HL-60 (cell line): ENCODE results near the gene TRAF5.

Experiments
- DNase-seq, 2 experiments: peaks; one replicate each; pipeline ENCODE4 v3.0.0-alpha.2; 2010 to 2020; ENCODE audit warnings: low read depth in 1 of 2, low spot score in 1 of 2
- H3K27ac ChIP-seq: fragments of 250-450 bp; sonication (Bioruptor Pico); replicated peaks from 2 replicates; pipeline ENCODE4 v1.5.1; 2020; ENCODE audit warnings: mild to moderate bottlenecking, moderate library complexity
- H3K27me3 ChIP-seq: fragments of 250-450 bp; sonication (Bioruptor Pico); 2 replicates; pipeline ENCODE4 v1.5.1; 2021; ENCODE audit warnings: mild to moderate bottlenecking, moderate library complexity; ENCODE audit not compliant: insufficient read depth, poor library complexity, severe bottlenecking
- H3K4me3 ChIP-seq: replicated peaks from 2 replicates; pipeline ENCODE4 v1.5.1; 2011; ENCODE audit warnings: mild to moderate bottlenecking, control low read depth, low read length; ENCODE audit not compliant: insufficient read depth
- GABPA ChIP-seq: IDR thresholded peaks from 2 replicates; pipeline ENCODE4 v1.6.1; 2012; ENCODE audit warnings: low read depth
- POLR2AphosphoS5 ChIP-seq: IDR thresholded peaks from 2 replicates; pipeline ENCODE4 v1.6.1; 2012; ENCODE audit warnings: low read depth
- SPI1 ChIP-seq: IDR thresholded peaks from 2 replicates; pipeline ENCODE4 v1.6.1; 2012; ENCODE audit warnings: low read depth, mild to moderate bottlenecking, borderline replicate concordance
- TF ChIP-seq, protein P1 (sequence below): IDR thresholded peaks from one replicate; pipeline ENCODE4 v1.5.1; 2011; ENCODE audit warnings: low read length, control low read depth, inconsistent platforms; ENCODE audit not compliant: insufficient read depth
- TF ChIP-seq, protein P2 (sequence below): IDR thresholded peaks from 2 replicates; pipeline ENCODE4 v1.6.1; 2012; ENCODE audit warnings: low read depth; ENCODE audit not compliant: insufficient replicate concordance

The TRAF5 gene

DNA sequence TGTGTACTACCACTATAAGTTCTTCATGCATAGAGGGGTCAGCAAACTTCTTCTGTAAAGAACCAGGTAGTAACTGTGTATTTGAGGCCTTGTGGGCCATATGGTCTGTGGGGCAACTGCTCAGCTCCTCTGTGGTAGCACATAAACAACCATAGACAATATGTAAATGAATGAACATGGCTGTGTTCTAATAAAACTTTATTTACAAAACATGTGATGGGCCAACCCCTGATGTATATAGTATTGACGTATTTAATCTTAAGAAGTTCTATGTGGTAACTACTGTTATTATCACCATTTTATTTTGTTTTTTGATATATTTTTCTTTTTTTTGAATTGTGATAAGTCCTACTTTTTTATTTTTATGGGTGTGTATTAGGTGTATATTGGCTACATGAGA is 15.4 kb downstream of the TRAF5 start:
- no peak overlapping the region for H3K27ac ChIP-seq
- no peak for DNase-seq
- no peak overlapping the region for H3K4me3 ChIP-seq
- no peak for TF ChIP-seq POLR2AphosphoS5
- no peak for TF ChIP-seq GABPA
- TF ChIP-seq, protein P1, sequence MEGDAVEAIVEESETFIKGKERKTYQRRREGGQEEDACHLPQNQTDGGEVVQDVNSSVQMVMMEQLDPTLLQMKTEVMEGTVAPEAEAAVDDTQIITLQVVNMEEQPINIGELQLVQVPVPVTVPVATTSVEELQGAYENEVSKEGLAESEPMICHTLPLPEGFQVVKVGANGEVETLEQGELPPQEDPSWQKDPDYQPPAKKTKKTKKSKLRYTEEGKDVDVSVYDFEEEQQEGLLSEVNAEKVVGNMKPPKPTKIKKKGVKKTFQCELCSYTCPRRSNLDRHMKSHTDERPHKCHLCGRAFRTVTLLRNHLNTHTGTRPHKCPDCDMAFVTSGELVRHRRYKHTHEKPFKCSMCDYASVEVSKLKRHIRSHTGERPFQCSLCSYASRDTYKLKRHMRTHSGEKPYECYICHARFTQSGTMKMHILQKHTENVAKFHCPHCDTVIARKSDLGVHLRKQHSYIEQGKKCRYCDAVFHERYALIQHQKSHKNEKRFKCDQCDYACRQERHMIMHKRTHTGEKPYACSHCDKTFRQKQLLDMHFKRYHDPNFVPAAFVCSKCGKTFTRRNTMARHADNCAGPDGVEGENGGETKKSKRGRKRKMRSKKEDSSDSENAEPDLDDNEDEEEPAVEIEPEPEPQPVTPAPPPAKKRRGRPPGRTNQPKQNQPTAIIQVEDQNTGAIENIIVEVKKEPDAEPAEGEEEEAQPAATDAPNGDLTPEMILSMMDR = no peak
- no peak for TF ChIP-seq SPI1
- TF ChIP-seq, protein P2, sequence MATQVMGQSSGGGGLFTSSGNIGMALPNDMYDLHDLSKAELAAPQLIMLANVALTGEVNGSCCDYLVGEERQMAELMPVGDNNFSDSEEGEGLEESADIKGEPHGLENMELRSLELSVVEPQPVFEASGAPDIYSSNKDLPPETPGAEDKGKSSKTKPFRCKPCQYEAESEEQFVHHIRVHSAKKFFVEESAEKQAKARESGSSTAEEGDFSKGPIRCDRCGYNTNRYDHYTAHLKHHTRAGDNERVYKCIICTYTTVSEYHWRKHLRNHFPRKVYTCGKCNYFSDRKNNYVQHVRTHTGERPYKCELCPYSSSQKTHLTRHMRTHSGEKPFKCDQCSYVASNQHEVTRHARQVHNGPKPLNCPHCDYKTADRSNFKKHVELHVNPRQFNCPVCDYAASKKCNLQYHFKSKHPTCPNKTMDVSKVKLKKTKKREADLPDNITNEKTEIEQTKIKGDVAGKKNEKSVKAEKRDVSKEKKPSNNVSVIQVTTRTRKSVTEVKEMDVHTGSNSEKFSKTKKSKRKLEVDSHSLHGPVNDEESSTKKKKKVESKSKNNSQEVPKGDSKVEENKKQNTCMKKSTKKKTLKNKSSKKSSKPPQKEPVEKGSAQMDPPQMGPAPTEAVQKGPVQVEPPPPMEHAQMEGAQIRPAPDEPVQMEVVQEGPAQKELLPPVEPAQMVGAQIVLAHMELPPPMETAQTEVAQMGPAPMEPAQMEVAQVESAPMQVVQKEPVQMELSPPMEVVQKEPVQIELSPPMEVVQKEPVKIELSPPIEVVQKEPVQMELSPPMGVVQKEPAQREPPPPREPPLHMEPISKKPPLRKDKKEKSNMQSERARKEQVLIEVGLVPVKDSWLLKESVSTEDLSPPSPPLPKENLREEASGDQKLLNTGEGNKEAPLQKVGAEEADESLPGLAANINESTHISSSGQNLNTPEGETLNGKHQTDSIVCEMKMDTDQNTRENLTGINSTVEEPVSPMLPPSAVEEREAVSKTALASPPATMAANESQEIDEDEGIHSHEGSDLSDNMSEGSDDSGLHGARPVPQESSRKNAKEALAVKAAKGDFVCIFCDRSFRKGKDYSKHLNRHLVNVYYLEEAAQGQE = no peak
- no peaks in the 10 kb centered on the region for H3K27me3 ChIP-seq

DNA sequence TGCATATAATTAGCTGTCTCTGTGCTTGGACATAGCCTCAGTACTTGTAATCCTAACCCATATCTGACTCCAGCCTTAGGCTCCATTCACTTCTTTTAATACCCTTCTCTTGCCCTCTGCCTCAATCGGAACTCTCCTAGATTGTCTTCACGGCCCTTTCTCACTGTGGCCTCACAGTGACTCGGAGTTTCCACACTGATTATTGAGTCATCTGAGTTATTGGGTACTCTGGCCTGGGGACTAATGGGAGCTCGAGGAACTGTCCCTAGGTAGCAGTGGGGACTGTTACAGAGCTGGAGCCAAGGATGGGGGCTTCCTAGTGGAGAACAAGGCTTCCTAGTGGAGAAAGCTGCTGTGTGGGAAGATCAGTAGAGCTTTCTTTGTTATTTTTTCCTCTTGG is 17.0 kb downstream of the TRAF5 start:
- Histone ChIP-seq H3K27me3 (no peaks in the 10 kb centered on the region), H3K4me3 (no peak overlapping the region), H3K27ac (no peak overlapping the region)
- TF ChIP-seq GABPA (no peak), SPI1 (no peak), POLR2AphosphoS5 (no peak)
- TF ChIP-seq, protein P2 = no peak
- TF ChIP-seq, protein P1 = no peak
- no peak for DNase-seq

DNA sequence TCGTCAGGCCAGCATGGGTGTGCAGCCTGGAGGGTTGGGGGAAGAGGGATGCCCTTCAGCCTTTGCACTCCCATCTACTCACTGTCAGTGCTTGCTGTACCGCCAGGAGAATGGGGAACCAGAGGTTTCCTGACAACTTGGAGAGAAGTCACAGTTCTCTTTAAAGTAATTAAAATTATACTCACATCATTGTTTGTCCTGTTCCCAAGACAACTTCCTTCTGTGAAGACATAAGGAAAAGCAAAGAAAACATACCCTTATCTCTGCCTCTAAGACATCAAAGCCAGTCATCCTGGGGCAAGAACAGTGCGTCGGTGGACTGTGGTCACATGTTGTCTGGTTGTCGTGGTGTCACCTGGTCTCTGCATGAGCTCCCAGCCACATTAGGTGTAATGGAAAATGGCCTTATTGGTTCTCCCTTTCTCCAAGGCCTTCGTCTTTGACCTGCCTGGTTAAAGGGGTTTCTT is 17.6 kb downstream of the TRAF5 start:
- Histone ChIP-seq H3K27ac (no peak overlapping the region), H3K27me3 (no peaks in the 10 kb centered on the region), H3K4me3 (no peak overlapping the region)
- no peak for DNase-seq
- TF ChIP-seq, protein P2 = no peak
- no peak for TF ChIP-seq POLR2AphosphoS5
- TF ChIP-seq GABPA = no peak
- no peak for TF ChIP-seq SPI1
- TF ChIP-seq, protein P1 = no peak
